Activated CD8-positive, alpha-beta memory T cell treated with anti-CD3 and anti-CD28 coated beads, Interleukin-2, amount 50 U/mL, for 1 hour (primary cell): Measurements from ENCODE around the gene IQGAP2.
"Not testable (repeated sequence)": the region's sequence is repeated elsewhere in the genome, so short reads cannot be mapped to it uniquely, and the experiment has no call there.

Source experiments
- DNase-seq: peaks from one replicate; pipeline ENCODE4 v3.0.0-alpha.2; 2020; ENCODE audit errors: extremely low read depth

IQGAP2 gene

DNA sequence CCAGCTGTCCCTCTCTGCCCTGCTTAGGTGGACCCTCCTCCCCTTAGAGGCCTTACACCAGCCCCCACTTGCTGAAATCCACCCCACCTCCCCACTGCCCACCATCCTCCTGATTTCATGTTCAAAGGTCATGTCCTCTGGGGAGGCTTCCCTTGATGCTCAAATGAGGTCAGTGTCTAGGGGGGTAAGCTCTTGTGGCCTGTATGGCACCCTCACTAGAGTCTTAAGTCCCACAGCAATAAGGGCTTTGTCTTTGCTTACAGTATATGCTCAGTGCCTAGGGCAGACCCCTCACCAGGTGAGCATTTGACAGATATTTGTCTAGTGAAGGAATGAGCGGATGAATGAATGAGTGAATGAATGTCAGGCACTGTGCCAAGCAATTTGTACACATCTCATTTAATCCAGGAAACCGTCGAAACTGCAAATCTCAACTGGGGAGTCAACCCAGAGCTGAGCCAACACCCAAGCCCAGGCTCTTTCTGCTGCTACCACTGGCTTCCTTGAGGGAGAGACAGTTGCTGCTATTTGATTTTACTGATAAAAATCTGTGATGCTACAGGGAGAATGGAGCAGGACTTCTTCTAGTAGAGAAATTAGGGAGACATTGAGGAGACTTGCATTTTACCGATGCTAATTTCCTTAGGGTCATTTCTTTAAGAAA is 101.9 kb downstream of the IQGAP2 start:
- no peak for DNase-seq

GRCh38 chr5:76513476-76513875 is 110.4 kb downstream of the IQGAP2 start:
- no peak for DNase-seq

DNA sequence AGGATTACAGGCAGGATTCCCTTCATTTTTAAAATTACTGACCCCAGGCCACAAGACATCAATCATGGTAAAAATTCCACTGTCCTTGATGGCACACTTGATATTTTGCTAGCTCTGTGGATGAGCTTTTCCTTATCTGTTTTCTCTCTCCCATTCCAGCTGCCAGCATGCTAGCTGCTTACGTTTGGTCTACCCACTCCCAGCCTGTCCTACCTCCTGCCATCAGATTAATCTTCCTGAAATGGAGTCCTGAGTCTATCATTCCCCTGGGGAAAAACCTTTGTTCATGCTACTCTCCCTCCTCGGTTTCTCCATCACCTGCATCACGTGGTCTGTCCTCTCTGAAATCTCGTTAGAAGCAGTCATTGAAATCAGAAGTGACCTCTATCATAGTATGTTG is 111.2 kb downstream of the IQGAP2 start:
- DNase-seq: no peak

DNA sequence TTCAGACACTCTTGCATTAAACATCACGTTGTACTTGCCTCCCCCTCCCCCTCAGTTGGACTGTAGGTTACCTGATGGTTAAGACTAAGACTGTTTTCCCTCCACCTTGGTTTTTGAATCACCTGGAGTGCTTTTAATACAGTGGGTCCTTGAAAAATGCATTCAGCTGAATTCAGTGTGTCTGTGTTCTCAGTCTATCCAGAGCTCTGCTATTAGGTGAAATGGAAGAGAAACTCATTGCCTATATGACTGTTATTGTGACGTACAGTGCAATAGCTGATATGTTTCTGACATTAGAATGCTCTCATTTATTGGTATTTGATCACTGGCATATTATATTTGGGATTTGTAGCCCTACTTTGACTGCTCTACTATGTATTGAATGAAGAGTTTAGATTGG is 111.6 kb downstream of the IQGAP2 start:
- no peak for DNase-seq

- DNase-seq: no peak
Observed at GRCh38 chr5:76517334-76517733, 114.2 kb downstream of the IQGAP2 start.

- DNase-seq: not testable (repeated sequence)
Observed at GRCh38 chr5:76518246-76518645, 115.2 kb downstream of the IQGAP2 start.

DNA sequence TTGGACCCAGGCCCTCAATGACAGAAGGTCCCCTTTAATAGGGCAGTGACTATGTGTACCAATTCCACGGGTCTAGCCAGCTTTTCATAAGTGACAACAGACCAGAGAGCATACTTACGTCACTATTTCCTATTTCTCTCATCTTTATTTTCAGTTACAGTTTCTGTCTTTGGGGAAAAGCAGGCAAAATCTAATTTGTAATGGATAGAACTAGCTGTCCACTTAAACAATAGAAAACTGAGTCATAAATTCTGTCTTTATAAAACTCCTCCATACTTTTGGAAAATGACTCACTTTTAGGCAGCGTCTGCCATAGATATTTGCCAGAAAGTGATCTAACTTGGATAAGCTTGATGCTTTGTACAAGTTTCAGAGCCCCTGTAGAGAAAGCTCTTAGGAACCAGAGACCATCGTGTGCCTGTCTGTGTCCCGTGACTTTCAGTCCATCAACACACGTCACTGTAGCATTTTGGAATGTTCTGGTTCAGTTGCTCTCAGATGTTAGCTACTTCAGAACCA is 118.2 kb downstream of the IQGAP2 start:
- no peak for DNase-seq

GRCh38 chr5:76522103-76522935 is 119.2 kb downstream of the IQGAP2 start:
- DNase-seq: no peak

GRCh38 chr5:76524101-76524835 is 121.2 kb downstream of the IQGAP2 start:
- no peak for DNase-seq

DNA sequence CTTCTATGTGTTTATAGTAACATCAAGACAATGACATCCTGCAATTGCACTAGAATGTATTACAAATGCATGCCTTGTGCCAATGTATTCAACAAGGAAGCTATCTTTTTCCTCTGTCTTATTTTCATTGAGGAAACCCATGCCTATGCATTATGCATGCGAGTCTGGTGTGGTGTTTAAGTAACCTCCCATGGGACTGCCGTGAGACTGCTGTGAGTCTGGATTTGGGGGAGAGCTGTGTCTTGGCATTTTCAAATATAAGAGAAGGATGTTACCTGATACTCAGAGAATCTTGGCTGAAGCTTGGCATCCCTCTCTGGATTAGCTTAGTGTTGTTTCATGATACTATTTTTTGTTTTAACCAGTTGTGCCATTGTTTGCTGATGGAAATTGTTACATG is 121.8 kb downstream of the IQGAP2 start:
- no peak for DNase-seq

- no peak for DNase-seq
Observed at GRCh38 chr5:76525956-76526355, 122.9 kb downstream of the IQGAP2 start.

GRCh38 chr5:76526950-76527583 is 124.0 kb downstream of the IQGAP2 start:
- no peak for DNase-seq

- no peak for DNase-seq
Observed at GRCh38 chr5:76527685-76528161, 124.6 kb downstream of the IQGAP2 start.

DNA sequence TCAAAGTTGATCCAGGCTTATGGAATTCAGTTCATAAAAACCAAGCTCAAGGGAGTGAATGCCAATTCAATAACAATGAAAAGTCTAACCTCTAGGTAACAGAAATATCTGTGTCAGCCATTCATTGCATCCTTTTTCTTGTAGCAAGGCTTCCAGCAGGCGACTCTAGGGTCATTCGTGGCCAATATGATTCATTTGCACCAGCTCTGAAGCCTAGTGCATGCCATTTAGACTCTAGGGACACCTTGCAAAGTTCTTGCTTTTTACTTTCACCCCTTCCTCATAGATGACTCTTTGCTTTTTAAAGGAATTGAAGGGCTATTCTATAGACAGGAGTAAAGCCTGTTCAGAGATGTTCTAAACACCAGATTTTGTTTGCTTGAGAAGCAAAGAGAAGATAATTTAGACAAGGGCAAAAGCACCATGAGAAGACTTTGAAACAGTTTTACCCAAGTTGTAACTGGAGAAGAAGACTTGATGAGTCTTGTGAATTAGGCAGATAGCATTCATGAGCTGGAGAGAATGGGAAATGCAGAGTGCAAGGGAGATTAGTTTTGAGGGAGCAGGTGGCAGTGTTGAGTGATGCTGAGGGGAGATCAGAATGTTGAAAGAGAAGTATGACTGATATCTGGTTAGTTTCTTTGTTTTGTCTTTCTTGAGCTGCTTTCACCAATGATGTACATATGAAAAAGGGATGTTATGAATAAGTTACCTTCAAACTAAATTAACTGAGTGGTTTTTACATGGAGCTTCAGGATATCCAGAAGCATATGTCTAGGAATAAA is 125.7 kb downstream of the IQGAP2 start:
- no peak for DNase-seq

- DNase-seq: no peak
Observed at GRCh38 chr5:76529464-76530344, 126.6 kb downstream of the IQGAP2 start.

DNA sequence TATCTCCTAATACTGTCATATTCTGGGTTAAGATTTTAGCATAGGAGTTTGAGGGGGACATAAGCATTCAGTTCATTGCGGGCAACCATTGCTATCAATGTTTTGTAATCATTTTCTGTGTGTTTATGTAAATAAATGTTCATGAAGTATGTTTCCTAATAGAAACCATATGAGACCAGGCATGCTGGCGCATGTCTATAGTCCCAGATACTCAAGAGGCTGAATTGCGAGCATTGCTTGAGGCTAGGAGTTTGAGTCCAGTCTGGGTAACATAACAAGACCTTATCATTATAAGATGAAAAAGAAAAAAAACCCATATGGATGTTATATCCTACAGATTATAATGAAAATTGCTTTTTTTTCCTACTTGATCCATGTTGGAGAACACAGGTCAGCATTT is 129.0 kb downstream of the IQGAP2 start:
- DNase-seq: no peak

DNA sequence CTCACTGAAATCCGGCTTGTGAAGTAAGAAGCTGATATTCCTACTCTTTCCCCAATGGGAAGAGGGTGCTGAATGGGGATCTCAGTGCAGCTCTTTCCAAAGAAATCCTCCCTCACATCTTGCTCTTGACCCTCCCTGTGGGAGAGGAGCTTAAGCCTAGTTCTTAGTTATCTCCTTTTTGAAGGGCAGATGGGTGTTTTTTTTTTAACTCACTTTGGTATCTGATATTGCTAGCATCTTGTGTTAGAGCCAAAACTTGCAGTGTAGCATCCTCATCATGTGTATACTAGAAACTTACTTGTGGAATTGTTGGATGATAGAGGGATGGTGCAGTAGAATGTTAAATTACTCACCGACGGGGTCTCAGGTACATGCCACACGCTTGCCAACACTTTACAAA is 129.9 kb downstream of the IQGAP2 start:
- DNase-seq: no peak

DNA sequence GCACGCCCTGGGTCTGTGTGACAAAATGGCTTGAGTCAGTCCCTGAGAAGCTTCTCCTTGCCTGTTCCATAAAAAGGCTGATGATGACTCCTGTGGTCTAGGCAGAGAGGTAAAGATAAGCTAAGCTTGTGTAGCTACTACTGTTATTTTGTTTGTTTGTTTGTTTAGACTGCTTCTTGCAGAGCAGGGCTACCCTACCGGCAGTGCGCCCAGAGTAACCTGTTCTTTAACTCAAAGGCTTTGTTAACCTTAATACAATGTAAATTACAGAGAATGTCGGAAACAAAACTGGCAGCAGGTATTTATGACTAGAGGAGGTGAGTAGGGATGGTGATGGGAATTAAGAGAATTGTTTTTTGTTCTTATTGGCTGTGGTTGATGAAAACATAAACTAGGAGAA is 132.5 kb downstream of the IQGAP2 start:
- no peak for DNase-seq

- no peak for DNase-seq
Observed at GRCh38 chr5:76537073-76537543, 134.0 kb downstream of the IQGAP2 start.

DNA sequence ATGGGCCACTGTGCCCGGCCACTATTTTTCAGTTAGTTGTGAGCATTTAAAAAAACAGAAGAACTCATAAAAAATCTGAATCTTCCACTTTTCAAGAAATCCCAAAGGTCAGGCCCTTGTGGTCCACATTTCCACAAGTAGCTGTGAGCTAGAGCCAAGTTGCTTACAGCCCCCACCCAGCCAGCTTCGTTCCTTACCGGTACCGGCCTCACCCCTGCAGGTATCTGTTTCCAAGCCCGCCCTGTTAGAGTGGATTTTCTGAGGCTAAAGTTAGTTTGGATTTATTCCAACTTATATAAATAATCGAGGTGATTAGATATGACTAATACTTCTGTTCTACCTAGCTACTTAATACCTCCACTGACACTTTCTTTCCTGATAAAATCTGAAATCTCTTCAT is 139.2 kb downstream of the IQGAP2 start:
- DNase-seq: no peak
